ENCODE results near the gene NSF.
"Not testable (repeated sequence)": the region's sequence is repeated elsewhere in the genome, so short reads cannot be mapped to it uniquely, and the experiment has no call there.

Gene NSF

DNA sequence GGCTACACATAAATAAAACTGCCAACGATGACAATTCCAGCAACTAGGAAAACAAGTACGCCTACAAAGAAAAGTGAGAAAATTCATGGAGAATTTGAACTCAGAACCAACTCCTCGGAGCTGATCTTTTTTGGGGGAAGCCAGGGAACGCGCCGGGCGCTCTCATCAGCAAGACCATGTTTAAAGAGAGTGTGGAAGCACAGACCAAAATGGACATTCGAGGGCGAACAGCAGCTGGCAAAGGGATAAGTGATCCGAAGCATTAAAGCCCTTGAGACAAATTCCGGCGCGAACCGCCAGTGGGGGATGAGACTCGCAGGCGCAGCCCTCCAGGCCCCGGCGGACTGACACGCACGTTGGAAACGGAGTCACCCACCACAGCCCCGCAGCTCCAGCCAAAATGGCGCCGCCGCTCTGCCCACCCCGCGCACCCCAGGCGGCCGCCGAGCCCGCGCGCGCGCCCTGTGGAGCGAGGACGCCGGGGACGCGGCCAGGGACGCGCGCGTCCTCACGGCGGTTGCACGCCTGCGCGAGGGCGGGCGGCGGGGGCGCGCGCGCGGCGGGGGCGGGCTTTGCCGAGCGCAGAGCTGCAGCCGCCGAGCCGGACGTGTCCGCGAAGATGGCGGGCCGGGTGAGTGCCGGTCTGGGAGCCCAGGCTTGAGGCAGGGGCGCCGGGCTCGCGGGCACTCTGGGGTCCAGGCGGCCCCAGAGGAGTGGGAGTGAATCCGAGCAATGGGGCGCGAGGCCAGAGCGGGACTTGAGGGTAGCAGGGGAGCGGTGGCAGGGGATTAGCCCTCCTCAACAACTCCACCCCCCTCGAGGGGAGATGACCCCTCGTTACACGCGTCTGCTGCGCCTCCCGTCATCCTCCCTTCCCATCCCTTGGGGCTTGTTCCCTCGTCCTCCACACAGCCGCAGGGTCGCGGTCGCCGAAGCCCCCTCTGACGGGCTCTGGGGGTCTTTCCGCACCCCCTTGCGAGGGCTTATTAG lies at the start of gene NSF:
TSS of gene NSF (plus strand) at position 513 of the 990 bp plus-strand sequence. CDS start at position 620, 107 bp downstream.
- DNase-seq; intact Hi-C loops (cut with DNase I): not testable (repeated sequence)

DNA sequence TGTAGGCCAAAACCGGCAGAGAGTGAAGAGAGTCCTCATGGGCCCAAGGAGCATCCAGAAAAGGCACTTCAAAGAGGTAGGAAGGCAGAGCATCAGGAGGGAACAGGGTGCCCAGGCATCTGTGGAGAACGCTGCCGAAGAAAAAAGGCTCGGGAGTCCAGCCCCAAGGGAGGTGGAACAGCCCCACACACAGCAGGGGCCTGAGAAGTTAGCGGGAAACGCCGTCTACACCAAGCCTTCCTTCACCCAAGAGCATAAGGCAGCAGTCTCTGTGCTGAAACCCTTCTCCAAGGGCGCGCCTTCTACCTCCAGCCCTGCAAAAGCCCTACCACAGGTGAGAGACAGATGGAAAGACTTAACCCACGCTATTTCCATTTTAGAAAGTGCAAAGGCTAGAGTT lies 41.9 kb upstream of the NSF start:
- intact Hi-C loops (cut with DNase I): not testable (repeated sequence)
- peak in 3 of 10 donors; percentile 8 to 47 (median 39) for DNase-seq

DNA sequence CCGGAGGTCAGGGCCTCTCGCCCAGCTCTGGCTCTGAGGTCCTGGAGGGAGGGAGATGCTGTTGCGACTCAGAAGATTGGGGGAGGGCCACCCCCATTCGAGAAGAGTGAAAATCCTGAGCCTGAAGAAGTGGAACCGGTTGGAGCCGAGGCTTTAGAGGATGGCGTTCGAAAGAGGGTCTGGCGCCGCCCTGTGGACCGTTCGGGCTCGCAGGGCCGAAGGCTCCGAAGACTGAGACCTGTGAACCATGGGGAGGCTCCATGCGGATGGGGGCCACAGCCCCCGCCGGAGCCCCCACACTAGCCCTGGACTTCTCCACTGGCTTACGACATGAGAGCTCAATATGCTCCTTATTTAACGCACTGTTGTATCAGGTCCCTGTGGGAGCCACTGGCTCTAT lies 31.3 kb upstream of the NSF start:
- DNase-seq; intact Hi-C loops (cut with DNase I): not testable (repeated sequence)

DNA sequence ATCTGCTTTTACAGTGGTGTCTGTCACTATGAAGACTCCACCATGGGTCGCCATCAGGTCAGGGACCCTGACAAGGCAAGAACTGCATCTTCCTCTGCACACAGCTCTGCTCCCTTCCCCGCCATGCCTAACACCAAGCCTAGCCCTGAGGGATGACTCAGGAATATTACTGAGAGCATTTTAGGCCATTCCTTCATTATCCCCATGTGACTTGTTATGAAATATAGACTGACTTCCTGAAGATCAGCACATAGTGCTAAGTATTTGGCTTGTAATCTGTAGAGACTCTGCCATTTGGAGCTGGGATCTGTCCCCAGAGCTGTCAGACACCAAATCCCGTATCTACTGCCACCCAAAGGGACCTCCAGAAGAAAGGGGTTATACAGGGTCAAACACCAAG lies 30.4 kb upstream of the NSF start:
- DNase-seq; intact Hi-C loops (cut with DNase I): not testable (repeated sequence)

DNA sequence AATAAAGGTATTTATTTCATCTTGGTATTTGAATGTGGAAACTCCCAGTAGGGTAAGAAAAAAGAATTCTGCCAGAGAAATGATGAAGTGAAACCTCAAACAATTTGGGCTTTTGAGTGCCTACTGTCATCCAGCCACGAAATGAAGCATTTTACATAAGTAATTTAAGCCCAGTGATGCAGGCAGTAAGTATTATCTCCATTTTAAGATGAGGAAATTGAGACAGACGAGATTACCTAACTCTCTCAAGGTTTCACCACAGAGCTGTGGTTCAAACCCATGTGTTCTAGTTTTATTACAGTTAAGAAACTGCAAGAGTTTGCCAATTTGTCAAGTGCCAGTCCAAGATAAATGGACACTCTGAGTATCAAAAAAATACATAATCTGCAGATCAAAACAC lies 24.2 kb upstream of the NSF start:
- intact Hi-C loops (cut with DNase I); DNase-seq: not testable (repeated sequence)

DNA sequence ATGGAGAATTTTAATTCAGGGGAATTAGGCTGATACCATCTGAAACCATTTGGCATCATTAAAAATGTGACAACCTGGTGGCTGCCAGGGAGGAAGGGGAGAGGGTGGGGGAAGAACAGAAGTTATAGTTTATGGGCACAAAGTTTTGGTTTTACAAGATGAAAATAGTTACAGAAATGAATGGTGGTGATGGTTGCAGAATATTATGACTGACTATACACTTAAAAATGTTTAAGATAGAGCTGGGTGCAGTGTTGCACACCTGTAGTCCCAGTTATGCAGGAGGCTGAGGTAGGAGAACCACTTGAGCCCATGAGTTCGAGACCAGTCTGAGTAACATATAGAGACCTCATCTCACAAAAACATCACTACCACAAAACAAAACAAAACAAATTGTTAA lies 23.5 kb upstream of the NSF start:
- DNase-seq; intact Hi-C loops (cut with DNase I): not testable (repeated sequence)

DNA sequence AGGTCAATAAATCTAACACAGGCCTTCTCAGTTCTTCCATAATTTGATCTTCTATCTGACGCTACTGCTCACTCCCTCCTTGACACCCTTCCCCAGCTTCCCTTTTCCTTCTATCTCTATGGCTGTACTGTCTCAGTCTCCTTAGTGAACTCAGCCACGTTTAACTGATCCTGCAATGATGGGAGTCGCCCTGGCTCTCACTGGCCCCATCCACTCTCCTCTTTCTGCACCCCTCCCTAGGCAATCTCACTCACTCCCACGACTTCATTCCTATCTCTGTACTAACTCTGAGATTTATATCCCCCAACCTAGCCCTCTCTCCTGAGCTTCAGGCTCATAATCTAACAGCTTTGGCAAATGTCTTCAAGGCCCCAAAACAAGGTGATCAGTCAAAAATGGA lies 18.7 kb upstream of the NSF start:
- intact Hi-C loops (cut with DNase I); DNase-seq: not testable (repeated sequence)

DNA sequence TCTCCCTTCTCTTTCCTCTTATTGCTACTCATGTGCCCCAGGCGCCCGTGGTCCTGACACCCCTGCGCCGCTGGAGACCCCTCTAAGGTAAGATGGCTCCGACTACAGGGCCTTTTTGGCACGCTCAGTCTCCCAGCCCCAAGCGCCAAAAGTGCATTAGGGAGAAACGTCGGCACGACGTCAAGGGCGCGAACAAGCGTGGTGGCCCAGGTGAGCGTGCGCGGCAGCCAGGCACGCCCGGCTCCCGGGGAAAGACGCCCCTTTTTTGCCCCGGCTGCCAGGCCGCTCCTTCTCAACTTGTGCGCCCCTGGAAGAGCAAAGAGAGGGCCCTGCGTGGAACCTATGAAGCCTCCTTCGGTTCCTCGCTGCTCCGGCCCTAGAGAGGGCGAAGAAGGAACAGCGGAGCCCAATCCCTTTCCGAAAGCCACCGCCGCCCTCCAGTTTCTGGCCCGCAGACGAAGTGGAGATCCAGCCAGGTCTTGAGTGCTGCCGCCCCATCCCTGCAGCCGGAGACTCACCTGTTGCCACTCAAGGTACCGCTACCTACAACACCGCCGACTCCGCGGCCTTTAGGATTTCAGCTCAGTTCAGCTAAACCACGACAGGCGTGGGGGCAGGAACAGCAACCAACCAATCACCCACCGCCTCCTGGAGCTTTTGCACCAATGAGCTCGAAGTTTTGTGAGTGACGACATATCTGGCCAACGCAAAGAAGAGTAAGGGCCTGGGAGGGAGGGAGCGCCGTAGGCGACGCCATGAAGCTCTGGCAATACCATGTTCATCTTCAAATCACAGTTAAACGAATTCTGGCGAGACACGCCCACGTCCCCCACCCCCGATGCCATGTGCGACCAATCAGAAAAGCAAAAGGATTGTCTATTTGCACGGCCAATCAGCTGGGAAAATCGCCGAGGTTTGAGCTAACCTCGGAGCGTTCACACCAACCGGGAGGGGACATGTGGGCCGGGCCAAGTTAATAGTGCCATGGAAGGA lies 11.1 kb upstream of the NSF start, which contains the start of gene ARL17A:
TSS of gene ARL17A (minus strand) at position 609 of the 993 bp plus-strand sequence. CDS start 3,369 bp downstream, outside the sequence.
- DNase-seq: peak; percentile 60 to 96 (median 76)
- intact Hi-C loops (cut with DNase I): not testable (repeated sequence)

DNA sequence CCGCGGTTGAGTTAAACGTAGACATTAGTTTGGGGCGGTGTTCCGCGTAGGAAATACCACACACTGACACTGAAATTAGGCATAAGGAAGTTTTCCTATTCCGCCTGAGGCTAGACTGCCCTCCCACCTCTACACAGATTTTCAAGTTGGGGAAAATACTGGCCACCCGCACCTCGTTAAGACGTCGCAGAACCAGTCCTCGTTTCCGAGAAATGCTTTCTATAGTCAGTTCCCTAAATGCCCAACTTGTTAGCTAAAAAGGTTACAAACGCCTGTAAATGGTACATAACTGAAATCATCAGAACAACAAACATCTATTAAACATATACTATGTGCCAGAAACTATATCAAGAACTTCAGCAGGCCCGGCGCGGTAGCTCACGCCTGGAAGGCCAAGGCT lies 10.4 kb upstream of the NSF start:
- intact Hi-C loops (cut with DNase I): not testable (repeated sequence)
- DNase-seq: peak in 1 of 10 donors; percentile 0

DNA sequence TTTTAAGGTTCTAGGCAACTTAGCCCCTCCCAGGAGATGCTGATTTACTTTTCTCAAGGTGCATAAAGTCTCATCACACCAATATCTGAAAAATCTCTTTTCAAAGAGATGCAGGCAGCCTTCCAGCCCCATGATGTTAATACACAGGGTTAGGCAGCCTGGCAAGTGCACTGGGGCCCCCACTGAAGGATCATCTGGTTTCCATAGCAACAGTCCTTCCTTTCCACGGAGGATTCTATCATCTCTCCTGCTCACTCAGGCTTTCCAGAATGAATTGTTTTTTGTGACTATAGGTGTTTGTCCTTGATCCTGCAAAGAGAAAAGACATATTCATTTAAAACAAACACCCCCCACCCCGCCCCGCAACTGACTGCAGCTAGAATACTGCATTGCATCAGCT lies 5.0 kb upstream of the NSF start:
- intact Hi-C loops (cut with DNase I); DNase-seq: not testable (repeated sequence)

DNA sequence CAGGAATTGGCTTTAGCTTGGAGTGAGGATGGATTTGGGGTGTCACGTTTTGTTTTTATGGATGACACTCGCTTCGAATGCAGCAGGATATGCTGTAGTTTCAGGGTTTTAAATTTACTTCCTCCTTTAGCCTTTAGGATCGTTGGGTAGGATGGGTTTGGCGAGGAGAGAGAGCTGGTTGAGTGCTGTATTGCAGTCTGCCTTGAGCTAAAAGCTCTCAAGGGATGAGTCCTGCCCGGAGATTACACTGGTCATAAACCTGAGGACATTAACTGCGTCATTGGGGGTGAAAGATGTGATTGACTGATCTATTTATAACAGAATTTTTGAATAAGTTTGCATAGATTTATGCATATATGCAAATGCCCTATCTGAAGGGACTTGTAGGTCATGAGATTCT lies 863 bp downstream of the NSF start:
- DNase-seq; intact Hi-C loops (cut with DNase I): not testable (repeated sequence)

DNA sequence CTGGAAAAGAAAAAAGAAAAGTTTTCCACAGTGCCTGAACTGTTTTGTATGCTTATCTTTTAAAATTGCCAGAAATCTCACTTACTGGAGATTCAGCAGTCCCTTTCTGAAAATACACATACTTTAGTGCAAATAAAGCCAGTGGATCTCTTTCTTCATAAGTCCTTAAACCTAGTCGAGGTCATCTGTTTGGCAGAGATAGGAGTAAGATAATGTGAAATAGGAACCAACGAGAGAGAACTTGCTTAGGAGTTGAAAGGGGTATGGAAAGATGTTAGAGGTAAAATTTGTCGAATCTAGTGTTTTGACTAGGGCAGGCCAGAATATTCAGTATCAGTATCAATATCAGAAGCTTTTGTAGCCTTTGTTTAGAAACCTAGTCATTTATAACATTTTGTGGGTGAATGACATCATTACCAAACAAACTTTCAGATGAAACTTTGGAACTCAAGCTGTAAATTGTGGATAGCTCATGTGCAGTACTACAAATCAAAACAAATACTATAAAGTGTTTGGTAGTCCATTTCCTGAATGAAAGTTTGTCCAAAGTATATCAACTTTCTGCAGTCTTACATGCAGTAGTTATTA lies 8.0 kb downstream of the NSF start:
- intact Hi-C loops (cut with DNase I); DNase-seq: not testable (repeated sequence)

DNA sequence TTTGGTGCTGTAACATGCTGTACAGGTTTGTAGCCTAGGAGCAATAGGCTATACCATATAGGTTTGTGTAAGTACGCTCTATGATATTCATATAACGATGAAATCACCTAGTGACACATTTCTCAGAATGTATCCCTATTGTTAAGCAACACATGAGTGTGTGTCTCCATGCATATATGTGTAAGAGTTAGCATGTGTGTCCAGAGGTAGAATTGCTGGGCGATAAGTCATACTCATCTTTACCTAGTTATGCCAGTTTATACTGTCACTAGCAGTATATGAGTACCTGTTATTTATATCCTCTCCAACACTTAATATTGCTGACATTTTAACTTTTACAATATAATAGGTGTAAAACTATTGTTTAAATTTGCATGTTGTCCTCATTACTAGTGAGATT lies 10.3 kb downstream of the NSF start:
- intact Hi-C loops (cut with DNase I): not testable (repeated sequence)

DNA sequence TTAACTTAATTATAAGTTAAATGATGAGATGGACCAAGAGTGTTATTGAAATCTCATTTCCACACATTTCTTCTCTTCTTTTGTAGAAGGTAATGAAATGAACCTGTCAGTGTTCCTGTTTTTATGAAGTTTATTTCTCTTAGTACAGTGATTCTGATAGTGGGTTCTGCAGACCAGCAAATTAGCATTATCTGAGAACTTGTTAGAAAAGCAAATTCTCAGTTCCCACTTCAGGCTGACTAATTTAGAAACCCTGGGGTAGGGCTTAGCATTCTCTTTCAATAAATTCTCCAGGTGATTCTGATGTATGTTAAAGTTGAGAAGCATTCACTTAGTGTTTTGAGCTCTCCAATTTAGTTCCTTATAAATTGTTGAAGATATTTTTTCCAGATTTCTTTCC lies 12.7 kb downstream of the NSF start:
- intact Hi-C loops (cut with DNase I); DNase-seq: not testable (repeated sequence)

More for the DNA sequence above, 10.3 kb downstream of the NSF start:
- DNase-seq: not testable (repeated sequence)

DNA sequence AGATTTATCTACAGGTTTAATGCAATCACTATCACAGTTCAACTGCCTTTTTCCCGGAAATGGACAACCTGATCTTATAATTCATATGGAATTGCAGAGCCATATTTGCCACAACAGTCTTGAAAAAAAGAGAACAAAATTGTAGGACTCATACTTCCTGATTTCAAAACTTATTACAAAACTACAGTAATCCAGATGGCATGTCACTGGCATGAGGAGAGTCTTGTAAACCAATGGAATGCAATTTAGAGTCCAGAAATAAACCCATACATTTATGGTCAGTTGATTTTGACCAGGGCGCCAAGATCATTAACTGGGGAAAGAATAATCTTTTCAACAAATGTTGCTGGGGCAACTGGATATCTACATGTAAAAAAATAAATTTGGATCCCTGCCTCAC lies 20.8 kb downstream of the NSF start:
- DNase-seq; intact Hi-C loops (cut with DNase I): not testable (repeated sequence)

DNA sequence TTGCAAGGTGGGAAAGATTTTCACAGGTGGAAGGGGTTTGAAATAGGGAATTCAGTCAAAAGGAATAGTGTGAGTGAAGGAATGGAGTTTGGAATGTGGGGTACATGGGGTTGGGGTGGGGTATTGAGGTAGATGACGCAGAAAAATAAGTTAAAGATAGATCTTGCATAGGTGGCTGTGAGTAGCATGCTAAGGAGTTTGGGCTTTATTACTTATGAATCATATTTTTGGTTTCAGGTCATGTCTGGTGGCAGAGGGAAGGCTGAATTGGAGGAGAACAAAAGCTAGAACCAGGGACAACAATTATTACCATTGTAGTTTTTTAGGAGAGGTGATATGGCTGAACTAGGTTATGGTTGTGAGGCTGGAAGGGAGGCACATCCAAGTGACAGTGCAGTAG lies 23.4 kb downstream of the NSF start:
- DNase-seq; intact Hi-C loops (cut with DNase I): not testable (repeated sequence)

DNA sequence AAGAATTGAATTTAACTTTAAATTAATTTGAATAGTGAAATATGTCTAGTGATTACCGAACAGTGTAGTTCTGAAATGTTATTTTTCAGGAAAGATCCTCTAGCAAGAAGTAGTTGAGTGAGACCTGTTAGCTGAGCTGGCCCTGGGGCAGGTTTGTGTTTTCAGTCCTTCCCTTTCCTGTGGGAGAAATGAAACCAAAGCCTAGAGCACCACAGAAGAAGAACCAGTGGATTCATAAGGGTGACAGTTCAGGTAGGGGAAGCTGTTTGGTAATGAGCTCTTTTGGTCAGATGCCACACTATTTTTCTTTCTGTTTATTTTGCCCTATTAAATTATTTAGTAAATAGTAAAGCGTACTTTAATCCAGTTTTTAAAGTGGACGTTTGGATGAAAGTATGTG lies 26.7 kb downstream of the NSF start:
- intact Hi-C loops (cut with DNase I); DNase-seq: not testable (repeated sequence)

DNA sequence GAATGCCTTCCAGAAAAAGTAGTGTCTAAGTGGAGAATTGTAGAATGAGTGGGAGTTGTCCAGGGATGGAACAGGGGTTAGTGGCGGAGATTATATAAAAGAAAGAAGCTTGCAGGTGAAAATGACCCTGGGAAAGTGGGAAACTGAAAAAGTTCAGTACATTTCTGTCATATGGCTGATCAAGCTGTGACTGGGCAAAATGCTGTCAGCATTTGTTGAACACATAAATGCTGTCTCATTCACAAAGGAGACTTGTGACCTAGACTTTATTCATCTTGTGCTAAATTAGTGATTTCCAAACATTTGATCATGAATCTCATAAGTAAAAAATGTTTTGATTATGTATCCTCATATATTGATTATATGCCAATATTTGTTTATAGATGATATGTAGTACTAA lies 28.5 kb downstream of the NSF start:
- intact Hi-C loops (cut with DNase I): not testable (repeated sequence)

DNA sequence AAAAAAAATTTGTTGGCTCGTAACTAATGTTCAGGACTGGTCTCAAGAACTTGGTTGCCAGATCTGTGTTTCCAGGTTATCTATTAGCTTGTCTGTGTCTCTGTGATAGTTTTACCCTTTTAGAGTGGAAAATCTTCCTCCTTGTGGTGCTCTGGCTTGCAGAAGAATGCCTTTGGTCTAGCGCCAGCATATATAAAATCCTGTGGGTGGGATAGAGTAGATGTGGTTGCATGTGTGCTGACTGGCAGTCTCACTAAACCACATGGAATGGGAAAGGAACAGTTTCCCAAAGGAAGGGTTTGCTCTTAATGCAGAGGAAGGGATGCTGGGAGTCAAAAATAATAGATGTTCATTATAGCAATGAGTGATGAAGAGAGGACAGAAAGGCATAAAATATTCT lies 33.3 kb downstream of the NSF start:
- intact Hi-C loops (cut with DNase I); DNase-seq: not testable (repeated sequence)

More for the DNA sequence above, 28.5 kb downstream of the NSF start:
- DNase-seq: not testable (repeated sequence)

DNA sequence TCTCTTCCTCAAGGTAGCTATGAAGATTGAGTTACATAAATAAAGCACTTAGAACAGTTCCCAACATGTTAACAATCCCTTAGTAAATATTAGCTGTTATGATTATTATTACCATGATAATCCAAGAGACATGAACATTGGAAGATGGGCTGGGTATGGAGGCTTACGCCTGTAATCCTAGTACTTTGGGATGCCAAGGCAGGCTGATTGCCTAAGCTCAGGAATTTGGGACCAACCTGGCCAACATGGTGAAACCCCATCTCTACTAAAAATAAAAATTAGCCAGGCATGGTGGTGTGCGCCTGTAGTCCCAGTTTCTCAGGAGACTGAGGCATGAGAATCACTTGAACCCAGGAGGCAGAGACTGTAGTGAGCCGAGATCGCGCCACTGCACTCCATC lies 34.3 kb downstream of the NSF start:
- DNase-seq; intact Hi-C loops (cut with DNase I): not testable (repeated sequence)

Data from posterior cingulate gyrus (tissue), 11 donors.